NCI-H748 (cell line): Measurements from ENCODE around the gene ZNF736.
"Not testable (repeated sequence)": the region's sequence is repeated elsewhere in the genome, so short reads cannot be mapped to it uniquely, and the experiment has no call there.

Experiments
- DNase-seq: peaks from one replicate; lab custom pipeline; 2025; ENCODE audit not compliant: unreplicated experiment; lab: John Stamatoyannopoulos, UW

Gene ZNF736

DNA sequence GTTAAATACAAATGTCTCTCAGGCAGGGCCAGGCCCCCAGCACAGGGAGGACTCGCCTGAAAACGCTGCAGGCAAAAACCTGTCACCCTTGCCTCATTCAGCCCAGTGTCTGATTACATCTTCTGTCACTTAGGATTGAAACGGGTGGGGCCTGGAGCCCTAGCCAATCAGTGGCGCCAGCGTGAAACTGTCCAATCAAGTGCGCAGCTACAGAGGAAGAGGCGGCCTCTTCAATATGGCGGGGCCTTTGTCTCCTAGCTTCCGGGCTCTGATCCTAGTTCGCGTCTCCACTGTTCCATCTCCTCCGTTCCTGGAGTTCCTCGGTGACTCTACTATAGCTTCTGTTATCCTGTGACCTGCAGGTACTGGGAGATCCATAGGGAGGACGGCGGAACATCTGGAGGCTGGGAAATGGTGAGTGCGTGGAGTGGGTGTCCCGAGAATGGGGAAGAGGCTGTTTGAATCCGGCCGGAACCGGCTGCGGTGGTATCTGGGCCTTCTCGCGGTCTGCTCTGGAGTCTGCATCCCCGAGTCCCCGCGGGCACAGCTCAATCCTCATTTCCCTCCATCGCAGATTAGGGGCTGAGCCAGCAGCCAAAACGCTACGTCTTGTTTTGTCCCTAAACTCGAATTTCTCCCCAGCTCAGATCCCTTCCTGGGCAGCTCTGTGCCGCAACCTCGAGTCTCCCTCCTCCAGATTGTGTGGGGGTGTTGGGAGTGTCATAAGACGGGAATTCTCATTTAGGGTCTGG is at the start of gene ZNF736:
TSS of gene ZNF736 (plus strand) at position 222 of the 752 bp plus-strand sequence. CDS start at position 412, 190 bp downstream.
- peak; percentile 97 for DNase-seq

GRCh38 chr7:64266341-64266919 is 47.3 kb upstream of the ZNF736 start:
- DNase-seq = no peak

DNA sequence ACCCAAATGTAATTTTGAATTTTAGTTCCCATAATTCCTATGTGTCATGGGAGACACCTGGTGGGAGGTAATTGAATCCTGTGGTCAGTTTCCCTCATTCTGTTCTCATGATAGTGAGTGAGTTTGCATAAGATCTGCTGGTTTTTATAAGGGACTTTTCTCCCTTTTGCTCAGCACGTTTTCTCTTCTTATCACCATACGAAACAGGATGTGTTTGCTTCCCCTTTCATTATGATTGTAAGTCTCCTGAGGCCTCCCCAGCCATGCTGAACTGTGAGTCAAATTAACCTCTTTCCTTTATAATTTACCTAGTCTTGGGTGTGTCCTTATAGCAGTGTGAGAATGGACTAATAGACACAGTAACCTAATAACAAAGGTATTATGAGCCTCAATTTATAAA is 36.1 kb upstream of the ZNF736 start:
- DNase-seq = no peak

GRCh38 chr7:64294701-64295420 is 18.9 kb upstream of the ZNF736 start:
- DNase-seq = no peak

DNA sequence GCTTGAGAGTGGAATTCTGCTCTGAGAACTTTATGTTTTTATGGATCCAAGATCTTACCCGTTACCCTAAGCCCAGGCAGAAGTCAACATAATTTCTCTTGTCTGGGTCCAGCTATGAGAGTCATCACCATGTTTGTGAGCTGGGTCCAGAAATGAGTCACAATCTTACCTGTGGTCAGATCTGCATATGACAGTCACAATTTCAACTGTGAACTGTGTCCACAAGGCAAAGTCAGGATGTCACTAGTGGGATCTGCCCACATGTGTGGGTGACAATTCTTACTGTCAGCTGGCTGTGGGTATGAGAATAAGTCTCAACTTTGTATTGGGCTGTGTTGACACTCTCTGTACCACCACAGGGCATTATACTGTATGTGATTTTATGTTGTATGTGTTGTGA is 16.3 kb upstream of the ZNF736 start:
- not testable (repeated sequence) for DNase-seq

- DNase-seq = no peak
These were observed 12.9 kb upstream of the ZNF736 start for GRCh38 chr7:64300641-64301405.

GRCh38 chr7:64307254-64308015 is 6.3 kb upstream of the ZNF736 start:
- peak; percentile 9 for DNase-seq

DNA sequence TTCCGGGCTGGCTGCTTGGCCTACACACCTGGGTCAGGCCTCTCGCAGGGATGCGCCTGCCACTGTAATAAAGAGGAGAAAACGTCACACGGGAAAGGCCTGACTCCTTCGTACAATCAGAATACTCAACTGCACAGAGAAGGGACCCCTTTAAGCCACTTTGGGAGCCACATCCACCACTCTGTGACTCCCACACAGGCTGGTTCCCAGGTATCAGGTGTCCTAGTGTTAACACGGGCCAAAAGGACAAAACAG is 5.8 kb upstream of the ZNF736 start:
- DNase-seq = no peak

DNA sequence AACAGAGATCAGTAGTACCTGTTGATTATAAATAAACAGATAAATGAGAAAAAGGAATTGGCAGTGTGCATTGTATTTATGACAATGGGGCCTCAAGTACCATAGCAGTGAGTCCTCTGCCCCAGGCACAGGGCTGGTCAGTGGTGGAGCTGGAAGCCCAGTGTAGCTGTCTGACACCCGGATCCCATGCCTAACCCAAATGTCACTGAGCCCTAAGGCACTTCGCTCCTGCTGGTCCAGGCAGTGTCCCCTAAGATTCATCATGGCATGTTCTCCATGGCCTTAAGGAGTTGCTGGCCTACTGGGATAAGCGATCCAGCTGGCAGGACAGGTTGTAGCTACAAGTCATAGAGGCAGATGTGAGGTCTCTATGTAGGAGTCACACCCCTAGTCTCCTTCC is 3.3 kb upstream of the ZNF736 start:
- no peak for DNase-seq

DNA sequence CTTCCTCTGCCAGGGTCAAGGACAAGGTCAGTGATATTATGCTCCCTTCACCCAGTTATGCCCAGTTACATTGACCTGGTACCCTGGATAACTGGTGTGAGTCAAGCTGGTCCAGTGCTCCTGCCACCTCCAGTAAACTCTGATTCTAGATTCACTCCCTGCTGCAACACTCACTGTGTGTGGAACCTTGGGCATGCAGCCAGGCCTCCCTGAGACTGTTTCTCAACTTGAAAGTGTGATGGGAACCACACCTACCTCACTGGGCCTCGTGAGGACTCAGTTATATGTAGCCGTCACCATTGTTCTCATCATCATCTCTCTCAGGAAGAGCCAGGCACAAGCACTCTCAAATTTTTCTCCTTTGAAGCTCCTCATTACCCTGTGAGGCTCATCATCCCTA is 935 bp upstream of the ZNF736 start:
- DNase-seq = no peak

- peak; percentile 30 for DNase-seq
These were observed 805 bp downstream of the ZNF736 start for GRCh38 chr7:64314566-64314965.

- not testable (repeated sequence) for DNase-seq
These were observed 2.4 kb downstream of the ZNF736 start for GRCh38 chr7:64316031-64316742.

DNA sequence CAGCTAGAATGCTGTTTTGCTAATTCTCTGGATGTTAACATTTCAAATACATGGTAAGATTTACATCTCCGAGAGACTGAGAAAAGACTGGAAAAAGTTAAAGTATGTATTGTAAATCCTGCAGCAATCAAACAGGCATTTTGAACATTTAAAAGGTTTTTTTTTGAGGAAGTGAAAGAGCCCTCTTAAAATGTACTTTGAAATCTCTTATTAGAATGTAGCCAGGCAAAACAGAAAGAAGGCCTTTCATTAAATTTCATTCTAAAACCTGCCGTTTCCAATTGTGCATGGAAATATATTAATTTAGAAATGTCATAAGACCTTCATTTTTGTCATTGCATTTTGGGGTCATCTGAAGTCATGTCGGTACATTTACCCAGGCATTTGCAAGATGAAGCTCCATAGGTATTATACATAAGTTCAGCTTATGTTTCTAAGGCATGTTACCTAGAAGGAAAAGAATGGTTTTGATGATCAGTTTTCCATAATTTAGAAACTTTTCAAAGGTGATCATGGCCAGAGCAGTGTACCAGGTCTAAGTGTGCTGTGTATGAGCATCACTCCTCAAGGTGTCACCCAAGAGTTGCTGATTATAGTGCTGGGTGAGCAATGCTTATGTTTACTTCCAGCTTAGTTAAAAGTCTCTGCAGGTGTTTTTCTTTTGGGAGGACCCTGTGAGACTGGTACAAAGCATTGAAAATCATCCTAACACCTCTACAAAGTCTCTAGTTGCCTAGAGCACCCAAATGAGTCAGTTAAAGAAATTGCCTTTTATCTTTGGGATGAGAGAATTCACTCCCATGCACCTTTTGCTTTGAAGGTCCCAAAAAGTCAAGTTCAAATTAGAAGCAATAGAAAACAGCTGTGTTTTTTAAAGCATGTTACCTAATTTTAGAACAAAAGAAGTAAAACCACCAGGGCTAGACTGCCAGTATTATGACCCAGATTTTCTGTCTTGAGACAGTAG is 7.1 kb downstream of the ZNF736 start:
- DNase-seq = peak; percentile 39

DNA sequence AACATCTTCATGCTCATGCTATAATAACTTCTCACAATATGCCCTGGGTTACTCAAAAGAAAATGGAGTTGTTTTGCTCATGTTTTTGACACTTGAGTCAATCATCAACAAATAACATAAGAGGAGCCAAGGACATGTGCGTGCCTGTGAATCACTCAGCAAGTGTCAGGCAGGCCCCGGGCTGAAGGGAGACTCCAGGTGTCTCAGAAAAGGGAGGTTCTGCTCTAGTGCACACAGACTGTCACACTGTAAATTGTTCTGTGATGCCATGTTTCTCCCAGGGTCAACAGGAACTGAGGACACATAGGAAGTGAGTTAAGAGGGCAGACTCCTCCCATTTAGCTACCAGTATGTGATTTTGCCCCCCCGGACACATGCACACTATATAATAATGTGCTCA is 10.4 kb downstream of the ZNF736 start:
- not testable (repeated sequence) for DNase-seq

DNA sequence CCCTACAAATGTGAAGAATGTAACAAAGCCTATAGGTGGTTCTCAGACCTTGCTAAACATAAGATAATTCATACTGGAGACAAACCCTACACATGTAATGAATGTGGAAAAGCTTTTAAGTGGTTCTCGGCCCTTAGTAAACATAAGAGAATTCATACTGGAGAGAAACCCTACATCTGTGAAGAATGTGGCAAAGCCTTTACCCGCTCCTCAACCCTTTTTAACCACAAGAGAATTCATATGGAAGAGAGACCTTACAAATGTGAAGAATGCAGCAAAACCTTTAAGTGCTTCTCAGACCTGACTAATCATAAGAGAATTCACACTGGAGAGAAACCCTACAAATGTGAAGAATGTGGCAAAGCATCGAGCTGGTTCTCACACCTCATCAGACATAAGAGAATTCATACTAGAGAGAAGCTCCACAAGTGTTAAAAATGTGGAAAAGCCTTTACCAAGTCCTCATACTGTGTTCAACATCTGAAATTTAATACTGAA is 35.0 kb downstream of the ZNF736 start:
- not testable (repeated sequence) for DNase-seq

- DNase-seq = no peak
These were observed 45.8 kb downstream of the ZNF736 start for GRCh38 chr7:64359543-64359942.

DNA sequence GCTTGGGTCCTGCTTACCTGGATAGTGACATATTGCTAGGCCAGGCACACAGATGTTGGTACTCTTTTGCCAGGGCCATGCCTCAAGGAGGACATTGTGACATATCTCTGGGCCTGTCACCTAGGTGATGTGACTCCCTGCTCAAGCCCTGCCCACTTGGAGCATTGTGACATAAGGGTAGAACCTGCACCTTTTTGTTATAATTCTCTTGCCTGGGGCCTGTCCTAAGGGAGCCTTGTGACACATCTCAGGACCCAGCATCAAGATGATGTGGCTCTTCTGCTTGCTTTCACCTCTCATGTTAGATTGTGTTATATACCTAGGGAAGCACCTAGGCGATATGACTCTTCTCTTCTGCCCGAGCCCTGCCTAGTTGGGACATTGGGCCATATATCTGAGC is 57.4 kb downstream of the ZNF736 start:
- no peak for DNase-seq

DNA sequence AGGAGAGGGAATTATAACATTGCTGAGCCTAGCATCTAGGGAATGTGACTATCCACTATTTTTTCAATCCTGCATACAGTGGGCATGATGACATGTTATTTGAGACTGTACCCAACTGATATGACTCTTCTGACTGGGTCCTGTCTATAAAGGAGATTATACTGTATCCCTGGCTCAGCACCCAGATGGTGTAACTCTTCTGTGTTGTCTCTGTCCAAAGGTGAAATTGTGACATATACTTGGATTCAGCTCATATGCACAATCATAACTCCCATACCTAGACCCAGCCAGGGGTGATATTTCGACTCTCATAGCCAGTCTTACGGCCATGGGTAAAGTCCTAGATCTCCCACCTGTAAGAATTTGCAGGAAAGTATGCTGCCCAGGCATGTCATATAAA is 59.3 kb downstream of the ZNF736 start:
- no peak for DNase-seq

- DNase-seq = no peak
These were observed 86.6 kb downstream of the ZNF736 start for GRCh38 chr7:64400401-64400800.
